HL-60 (cell line): Measurements from ENCODE around the gene DENND1A.

Source experiments
- DNase-seq, 2 experiments: peaks; one replicate each; pipeline ENCODE4 v3.0.0-alpha.2; 2010 to 2020; ENCODE audit warnings: low read depth in 1 of 2, low spot score in 1 of 2
- H3K27ac ChIP-seq: fragments of 250-450 bp; sonication (Bioruptor Pico); replicated peaks from 2 replicates; pipeline ENCODE4 v1.5.1; 2020; ENCODE audit warnings: mild to moderate bottlenecking, moderate library complexity
- H3K27me3 ChIP-seq: fragments of 250-450 bp; sonication (Bioruptor Pico); 2 replicates; pipeline ENCODE4 v1.5.1; 2021; ENCODE audit warnings: mild to moderate bottlenecking, moderate library complexity; ENCODE audit not compliant: insufficient read depth, poor library complexity, severe bottlenecking
- H3K4me3 ChIP-seq: replicated peaks from 2 replicates; pipeline ENCODE4 v1.5.1; 2011; ENCODE audit warnings: mild to moderate bottlenecking, control low read depth, low read length; ENCODE audit not compliant: insufficient read depth
- GABPA ChIP-seq: IDR thresholded peaks from 2 replicates; pipeline ENCODE4 v1.6.1; 2012; ENCODE audit warnings: low read depth
- POLR2AphosphoS5 ChIP-seq: IDR thresholded peaks from 2 replicates; pipeline ENCODE4 v1.6.1; 2012; ENCODE audit warnings: low read depth
- SPI1 ChIP-seq: IDR thresholded peaks from 2 replicates; pipeline ENCODE4 v1.6.1; 2012; ENCODE audit warnings: low read depth, mild to moderate bottlenecking, borderline replicate concordance
- TF ChIP-seq, protein P1 (sequence below): IDR thresholded peaks from one replicate; pipeline ENCODE4 v1.5.1; 2011; ENCODE audit warnings: low read length, control low read depth, inconsistent platforms; ENCODE audit not compliant: insufficient read depth
- TF ChIP-seq, protein P2 (sequence below): IDR thresholded peaks from 2 replicates; pipeline ENCODE4 v1.6.1; 2012; ENCODE audit warnings: low read depth; ENCODE audit not compliant: insufficient replicate concordance

Gene DENND1A

DNA sequence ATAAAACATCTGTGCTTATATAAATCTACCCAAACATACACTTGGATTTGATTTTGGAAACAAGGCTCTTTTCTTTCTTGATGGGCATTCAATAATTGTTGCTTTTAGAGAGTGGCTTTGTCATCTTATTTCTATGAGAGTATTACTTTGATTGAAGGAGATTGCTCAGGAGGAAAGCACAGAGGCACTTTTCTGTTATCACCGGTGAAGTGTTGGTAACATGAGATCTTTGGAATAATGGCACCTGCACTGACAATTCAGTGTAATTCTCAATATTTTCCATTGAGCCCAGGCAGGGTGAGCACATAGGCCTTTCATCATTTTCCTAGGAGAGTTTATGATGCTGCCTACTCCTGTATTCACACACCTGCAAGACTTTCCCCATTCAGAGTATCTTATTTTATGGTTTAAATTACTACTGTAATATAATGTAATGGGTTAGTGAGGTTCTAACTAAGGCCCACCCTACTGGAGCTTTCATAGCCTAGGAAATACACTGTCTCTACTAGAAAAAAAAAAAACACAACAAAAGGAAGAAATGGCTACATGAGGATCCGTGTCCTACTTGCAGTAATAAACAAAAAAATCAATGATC, 244.3 kb downstream of the DENND1A start:
- Histone ChIP-seq H3K27ac (no peak overlapping the region), H3K27me3 (no peaks in the 10 kb centered on the region), H3K4me3 (no peak overlapping the region)
- TF ChIP-seq SPI1 (no peak), POLR2AphosphoS5 (no peak), GABPA (no peak)
- TF ChIP-seq, protein P1, sequence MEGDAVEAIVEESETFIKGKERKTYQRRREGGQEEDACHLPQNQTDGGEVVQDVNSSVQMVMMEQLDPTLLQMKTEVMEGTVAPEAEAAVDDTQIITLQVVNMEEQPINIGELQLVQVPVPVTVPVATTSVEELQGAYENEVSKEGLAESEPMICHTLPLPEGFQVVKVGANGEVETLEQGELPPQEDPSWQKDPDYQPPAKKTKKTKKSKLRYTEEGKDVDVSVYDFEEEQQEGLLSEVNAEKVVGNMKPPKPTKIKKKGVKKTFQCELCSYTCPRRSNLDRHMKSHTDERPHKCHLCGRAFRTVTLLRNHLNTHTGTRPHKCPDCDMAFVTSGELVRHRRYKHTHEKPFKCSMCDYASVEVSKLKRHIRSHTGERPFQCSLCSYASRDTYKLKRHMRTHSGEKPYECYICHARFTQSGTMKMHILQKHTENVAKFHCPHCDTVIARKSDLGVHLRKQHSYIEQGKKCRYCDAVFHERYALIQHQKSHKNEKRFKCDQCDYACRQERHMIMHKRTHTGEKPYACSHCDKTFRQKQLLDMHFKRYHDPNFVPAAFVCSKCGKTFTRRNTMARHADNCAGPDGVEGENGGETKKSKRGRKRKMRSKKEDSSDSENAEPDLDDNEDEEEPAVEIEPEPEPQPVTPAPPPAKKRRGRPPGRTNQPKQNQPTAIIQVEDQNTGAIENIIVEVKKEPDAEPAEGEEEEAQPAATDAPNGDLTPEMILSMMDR: no peak
- TF ChIP-seq, protein P2, sequence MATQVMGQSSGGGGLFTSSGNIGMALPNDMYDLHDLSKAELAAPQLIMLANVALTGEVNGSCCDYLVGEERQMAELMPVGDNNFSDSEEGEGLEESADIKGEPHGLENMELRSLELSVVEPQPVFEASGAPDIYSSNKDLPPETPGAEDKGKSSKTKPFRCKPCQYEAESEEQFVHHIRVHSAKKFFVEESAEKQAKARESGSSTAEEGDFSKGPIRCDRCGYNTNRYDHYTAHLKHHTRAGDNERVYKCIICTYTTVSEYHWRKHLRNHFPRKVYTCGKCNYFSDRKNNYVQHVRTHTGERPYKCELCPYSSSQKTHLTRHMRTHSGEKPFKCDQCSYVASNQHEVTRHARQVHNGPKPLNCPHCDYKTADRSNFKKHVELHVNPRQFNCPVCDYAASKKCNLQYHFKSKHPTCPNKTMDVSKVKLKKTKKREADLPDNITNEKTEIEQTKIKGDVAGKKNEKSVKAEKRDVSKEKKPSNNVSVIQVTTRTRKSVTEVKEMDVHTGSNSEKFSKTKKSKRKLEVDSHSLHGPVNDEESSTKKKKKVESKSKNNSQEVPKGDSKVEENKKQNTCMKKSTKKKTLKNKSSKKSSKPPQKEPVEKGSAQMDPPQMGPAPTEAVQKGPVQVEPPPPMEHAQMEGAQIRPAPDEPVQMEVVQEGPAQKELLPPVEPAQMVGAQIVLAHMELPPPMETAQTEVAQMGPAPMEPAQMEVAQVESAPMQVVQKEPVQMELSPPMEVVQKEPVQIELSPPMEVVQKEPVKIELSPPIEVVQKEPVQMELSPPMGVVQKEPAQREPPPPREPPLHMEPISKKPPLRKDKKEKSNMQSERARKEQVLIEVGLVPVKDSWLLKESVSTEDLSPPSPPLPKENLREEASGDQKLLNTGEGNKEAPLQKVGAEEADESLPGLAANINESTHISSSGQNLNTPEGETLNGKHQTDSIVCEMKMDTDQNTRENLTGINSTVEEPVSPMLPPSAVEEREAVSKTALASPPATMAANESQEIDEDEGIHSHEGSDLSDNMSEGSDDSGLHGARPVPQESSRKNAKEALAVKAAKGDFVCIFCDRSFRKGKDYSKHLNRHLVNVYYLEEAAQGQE: no peak
- no peak for DNase-seq

DNA sequence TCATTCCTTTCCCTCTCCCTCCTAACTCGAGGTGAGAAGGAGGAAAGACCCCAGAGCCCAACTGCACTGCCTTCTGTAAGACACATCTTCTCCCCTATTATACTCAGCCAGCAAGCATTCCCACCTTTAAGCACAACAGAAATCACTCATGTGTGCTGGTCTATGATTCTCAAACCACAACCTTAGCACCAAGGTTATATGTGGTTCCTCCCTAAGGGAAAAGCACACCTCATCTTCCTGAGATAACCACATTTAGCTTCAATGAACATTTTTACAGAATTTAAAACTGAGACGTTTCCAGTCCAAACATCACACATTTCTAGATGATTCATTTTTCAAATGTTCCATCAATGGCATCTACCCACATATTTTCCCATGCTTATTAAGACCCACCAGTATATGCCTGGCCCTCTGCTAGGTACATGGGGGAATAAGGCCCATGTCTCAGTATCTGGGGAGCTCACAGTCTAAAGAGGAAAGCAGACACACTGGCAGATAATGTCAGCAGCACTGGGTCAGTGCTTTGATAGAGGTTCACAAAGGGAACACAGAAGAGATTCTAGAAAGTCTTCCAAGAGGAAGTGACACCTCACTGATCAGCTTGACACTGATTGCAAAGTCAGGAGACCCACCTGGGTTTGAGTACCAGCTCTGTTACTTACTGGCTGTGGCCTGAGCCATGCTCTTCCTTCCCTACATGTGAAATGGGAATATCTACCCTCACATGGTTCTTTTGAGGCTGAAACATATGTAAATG, 245.4 kb downstream of the DENND1A start:
- H3K27me3 ChIP-seq: no peaks in the 10 kb centered on the region
- H3K27ac ChIP-seq: no peak overlapping the region
- no peak for DNase-seq
- no peak overlapping the region for H3K4me3 ChIP-seq
- TF ChIP-seq SPI1: no peak
- TF ChIP-seq, protein P2: no peak
- TF ChIP-seq POLR2AphosphoS5: no peak
- TF ChIP-seq GABPA: no peak
- TF ChIP-seq, protein P1: no peak

DNA sequence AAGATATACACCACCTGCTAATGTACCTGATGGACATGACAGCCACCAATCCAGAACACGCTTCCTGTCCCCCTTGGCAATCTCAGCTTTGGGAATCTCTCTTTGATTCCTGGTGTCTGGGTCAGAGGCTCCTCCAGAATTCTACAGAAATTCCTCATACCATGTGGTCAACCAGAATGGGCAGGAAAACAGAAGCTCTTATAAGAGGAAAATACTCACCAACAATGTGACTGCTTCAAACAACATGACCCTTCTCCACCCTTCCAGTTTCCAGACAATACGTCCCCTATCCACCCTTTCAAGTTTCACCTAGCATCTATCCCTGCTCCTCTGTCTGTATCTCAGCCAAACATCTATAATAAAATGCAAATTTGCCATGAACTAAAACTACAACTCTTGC, 247.2 kb downstream of the DENND1A start:
- TF ChIP-seq, protein P1: no peak
- DNase-seq: no peak
- Histone ChIP-seq H3K27me3 (no peaks in the 10 kb centered on the region), H3K4me3 (no peak overlapping the region), H3K27ac (no peak overlapping the region)

DNA sequence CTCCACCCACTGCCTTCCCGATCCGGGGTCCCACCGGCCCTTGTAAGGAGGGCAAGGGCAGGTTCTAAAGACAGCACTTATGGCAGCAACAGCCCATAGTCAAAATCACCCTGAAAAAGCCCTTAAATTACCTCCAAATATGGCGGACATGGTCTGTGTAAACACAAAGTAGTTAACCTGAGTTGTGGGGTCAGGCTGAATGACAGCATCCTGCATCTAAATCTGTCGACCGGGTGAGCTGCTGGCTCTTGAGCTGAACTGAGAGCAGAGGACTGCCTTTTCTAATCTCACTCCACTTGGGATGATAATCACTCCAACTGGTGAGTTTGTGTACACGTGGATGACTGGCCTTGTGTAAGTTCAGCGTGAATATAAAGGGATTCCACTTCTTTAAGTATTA, 249.6 kb downstream of the DENND1A start:
- no peaks in the 10 kb centered on the region for H3K27me3 ChIP-seq
- H3K27ac ChIP-seq: no peak overlapping the region
- no peak overlapping the region for H3K4me3 ChIP-seq
- TF ChIP-seq POLR2AphosphoS5 (no peak), GABPA (no peak), SPI1 (no peak)
- TF ChIP-seq, protein P1: no peak
- TF ChIP-seq, protein P2: no peak
- no peak for DNase-seq
